Measurements from ENCODE around the gene PGAM2. TPM values are rescaled to one million over a fixed set of nuclear protein-coding genes. Genes with fewer than 3 reads are reported as not detected.
A peak's percentile ranks its signal among the peaks of the same experiment; 100 is the strongest.

The PGAM2 gene
- total RNA-seq, 1 donor from 2014 or later, result not detected

GRCh38 chr7:44062180-44062902 lies 3.0 kb downstream of the PGAM2 start:
- no peak for DNase-seq (ENCODE audit: low spot score in 2 of 2)
- Histone ChIP-seq H3K4me1 (peaks cover 9 to 20% of the 10 kb centered on the region in 2 donors), H3K27me3 (no peaks in the 10 kb centered on the region), H3K9me3 (no peaks in the 10 kb centered on the region), H3K4me3 (no peak overlapping the region), H3K27ac (no peak overlapping the region), H3K36me3 (peaks cover 44 to 50% of the 10 kb centered on the region in 2 donors)
- intact Hi-C loops (cut with DNase I), result no loop called here
- TF ChIP-seq, protein P1, sequence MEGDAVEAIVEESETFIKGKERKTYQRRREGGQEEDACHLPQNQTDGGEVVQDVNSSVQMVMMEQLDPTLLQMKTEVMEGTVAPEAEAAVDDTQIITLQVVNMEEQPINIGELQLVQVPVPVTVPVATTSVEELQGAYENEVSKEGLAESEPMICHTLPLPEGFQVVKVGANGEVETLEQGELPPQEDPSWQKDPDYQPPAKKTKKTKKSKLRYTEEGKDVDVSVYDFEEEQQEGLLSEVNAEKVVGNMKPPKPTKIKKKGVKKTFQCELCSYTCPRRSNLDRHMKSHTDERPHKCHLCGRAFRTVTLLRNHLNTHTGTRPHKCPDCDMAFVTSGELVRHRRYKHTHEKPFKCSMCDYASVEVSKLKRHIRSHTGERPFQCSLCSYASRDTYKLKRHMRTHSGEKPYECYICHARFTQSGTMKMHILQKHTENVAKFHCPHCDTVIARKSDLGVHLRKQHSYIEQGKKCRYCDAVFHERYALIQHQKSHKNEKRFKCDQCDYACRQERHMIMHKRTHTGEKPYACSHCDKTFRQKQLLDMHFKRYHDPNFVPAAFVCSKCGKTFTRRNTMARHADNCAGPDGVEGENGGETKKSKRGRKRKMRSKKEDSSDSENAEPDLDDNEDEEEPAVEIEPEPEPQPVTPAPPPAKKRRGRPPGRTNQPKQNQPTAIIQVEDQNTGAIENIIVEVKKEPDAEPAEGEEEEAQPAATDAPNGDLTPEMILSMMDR (IDR thresholded peaks at IDR 0.05), result no peak

DNA sequence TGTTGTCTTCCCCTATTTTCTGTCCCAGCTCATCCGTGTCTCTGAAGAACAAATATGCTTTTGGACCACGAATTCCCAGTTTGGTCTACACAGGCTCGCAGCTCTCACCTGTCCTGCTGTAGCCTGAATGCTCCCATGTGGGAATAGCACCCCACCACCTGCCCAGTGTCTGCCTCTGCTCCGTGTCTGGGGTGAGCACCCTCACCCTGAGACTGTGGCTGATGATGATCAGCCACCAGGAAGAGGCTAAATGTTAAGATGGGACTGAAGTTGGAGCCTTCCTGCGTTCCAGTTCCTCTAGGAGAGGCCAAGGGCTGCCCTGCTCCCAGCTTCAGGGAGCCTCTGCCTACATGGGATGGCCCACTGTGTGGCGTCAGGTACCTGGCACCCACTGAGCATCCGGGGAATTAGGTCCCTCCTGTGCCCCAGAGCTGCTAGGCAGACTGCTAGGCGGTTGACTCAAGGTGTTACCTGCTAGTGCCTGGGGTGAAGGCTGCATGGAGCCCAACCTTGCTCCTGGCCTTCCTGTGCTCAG lies 3.7 kb downstream of the PGAM2 start:
- intact Hi-C loops (cut with DNase I), result no loop called here
- Histone ChIP-seq H3K27me3 (no peaks in the 10 kb centered on the region), H3K9me3 (no peaks in the 10 kb centered on the region), H3K4me1 (peaks cover 9 to 20% of the 10 kb centered on the region in 2 donors), H3K4me3 (no peak overlapping the region), H3K36me3 (peaks cover 50 to 56% of the 10 kb centered on the region in 2 donors), H3K27ac (no peak overlapping the region)
- TF ChIP-seq, protein P1 (IDR thresholded peaks at IDR 0.05), result no peak
- no peak for DNase-seq (ENCODE audit: low spot score in 2 of 2)

GRCh38 chr7:44060948-44061644 lies 4.3 kb downstream of the PGAM2 start:
- Histone ChIP-seq H3K27ac (no peak overlapping the region), H3K9me3 (no peaks in the 10 kb centered on the region), H3K27me3 (no peaks in the 10 kb centered on the region), H3K4me1 (peaks cover 6 to 18% of the 10 kb centered on the region in 2 donors), H3K36me3 (peaks cover 56 to 62% of the 10 kb centered on the region in 2 donors), H3K4me3 (no peak overlapping the region)
- intact Hi-C loops (cut with DNase I), result no loop called here
- no peak for DNase-seq (ENCODE audit: low spot score in 2 of 2)
- TF ChIP-seq, protein P1 (IDR thresholded peaks at IDR 0.05), result no peak

GRCh38 chr7:44060091-44060947 lies 5.0 kb downstream of the PGAM2 start:
- DNase-seq (ENCODE audit: low spot score in 2 of 2), result peak in 1 of 2 donors; percentile 56
- TF ChIP-seq, protein P1 (IDR thresholded peaks at IDR 0.05), result no peak

More at GRCh38 chr7:44060091-44060947, 5.0 kb downstream of the PGAM2 start:
- Histone ChIP-seq H3K36me3 (peaks cover 58 to 70% of the 10 kb centered on the region in 2 donors), H3K4me1 (peaks cover under 1 to 10% of the 10 kb centered on the region in 2 donors), H3K4me3 (no peak overlapping the region), H3K9me3 (no peaks in the 10 kb centered on the region), H3K27ac (no peak overlapping the region), H3K27me3 (no peaks in the 10 kb centered on the region)
- intact Hi-C loops (cut with DNase I), result no loop called here

All from ascending aorta (tissue), 2 donors.